Measurements from ENCODE around the gene PODXL. TPM values are rescaled to one million over a fixed set of nuclear protein-coding genes. Genes with fewer than 3 reads are reported as not detected.
A peak's percentile ranks its signal among the peaks of the same experiment; 100 is the strongest.

Gene PODXL
- total and polyA plus RNA-seq, 2 experiments from 2014 or later: 220 to 727 TPM

GRCh38 chr7:131570401-131570800 lies 14.0 kb upstream of the PODXL start:
- Histone ChIP-seq H3K4me2 (no peak overlapping the region), H2AFZ (0 out of 2 replicates have a peak overlapping the region, but pooled peaks have one; percentile 32), H4K20me1 (replicated peaks; ENCODE audit: insufficient read depth) (no peaks in the 10 kb centered on the region), H3K27me3 (ENCODE audit: insufficient read depth) (no peaks in the 10 kb centered on the region), H3K27ac (ENCODE audit: low read depth) (no peak overlapping the region), H3K9me2 (ENCODE audit: insufficient read depth) (no peaks in the 10 kb centered on the region), H3F3A (replicated peaks; ENCODE audit: low read depth) (no peaks in the 10 kb centered on the region), H3K79me2 (replicated peaks; ENCODE audit: insufficient read depth) (no peaks in the 10 kb centered on the region; the same call in 1 of the 2 replicates), H3K4me1 (ENCODE audit: insufficient read depth) (peaks cover 13% of the 10 kb centered on the region), H3K4me3 (no peak overlapping the region), H3K36me3 (ENCODE audit: insufficient read depth) (no peaks in the 10 kb centered on the region)
- no peak; the same call in 2 of the 3 replicates for ATAC-seq
- peaks cover 24% of the 10 kb centered on the region for H3K4me1 Mint-ChIP-seq
- H3K9me3 Mint-ChIP-seq: no peaks in the 10 kb centered on the region; the same call in 2 of the 3 replicates
- H3K4me3 Mint-ChIP-seq: no peak overlapping the region
- TF ChIP-seq JUNB (IDR thresholded peaks at IDR 0.05; ENCODE audit: unreplicated experiment) (no peak), EZH2phosphoT487 (IDR thresholded peaks at IDR 0.05; ENCODE audit: unreplicated experiment) (no peak), ZNF462 (CRISPR knock-in tag; IDR thresholded peaks at IDR 0.05) (no peak), NANOG (IDR thresholded peaks at IDR 0.05; ENCODE audit: borderline replicate concordance) (no peak), REST (IDR thresholded peaks at IDR 0.05; ENCODE audit: unreplicated experiment) (no peak), EZH2 (IDR thresholded peaks at IDR 0.05; ENCODE audit: low read depth, unreplicated experiment) (no peak), ETS1 (IDR thresholded peaks at IDR 0.05) (no peak), STAT1 (IDR thresholded peaks at IDR 0.05; ENCODE audit: unreplicated experiment) (no peak), ZNF331 (CRISPR knock-in tag; IDR thresholded peaks at IDR 0.05; ENCODE audit: low read depth) (no peak), CTCF (conservative IDR thresholded peaks at IDR 0.05; ENCODE audit: low read depth in 2 of 2) (no peak), CREB1 (CRISPR knock-in tag; IDR thresholded peaks at IDR 0.05; ENCODE audit: low read depth) (no peak), POLR2AphosphoS5 (IDR thresholded peaks at IDR 0.05; ENCODE audit: low read depth) (no peak), ZNF114 (CRISPR knock-in tag; IDR thresholded peaks at IDR 0.05) (no peak)
- no peak for DNase-seq (ENCODE audit: low spot score)
- peaks cover 3% of the 10 kb centered on the region for H3K27me3 Mint-ChIP-seq (ENCODE audit: insufficient read depth, low read depth, poor library complexity)
- H3K36me3 Mint-ChIP-seq (ENCODE audit: low read depth): no peaks in the 10 kb centered on the region; the same call in 1 of the 3 replicates
- no peak overlapping the region for H3K27ac Mint-ChIP-seq
